SW480 (cell line): ENCODE data around the gene PIF1.
A peak's percentile ranks its signal among the peaks of the same experiment; 100 is the strongest.

Experiments used
- DNase-seq: peaks from one replicate; pipeline ENCODE4 v3.0.0-alpha.2; 2016; ENCODE audit warnings: low spot score

The PIF1 gene

GRCh38 chr15:64825431-64826294 lies at the start of gene PIF1:
Gene PIF1, minus strand, starts transcription at chr15:64825647. Its CDS starts 1,312 bp downstream, at chr15:64824335.
- DNase-seq: peak; percentile 99

- DNase-seq: no peak
Observed at GRCh38 chr15:64870353-64870752, 44.9 kb upstream of the PIF1 start.

GRCh38 chr15:64869501-64869900 lies 44.1 kb upstream of the PIF1 start:
- DNase-seq: no peak

- DNase-seq: no peak
Observed at GRCh38 chr15:64865998-64866520, 40.6 kb upstream of the PIF1 start.

- DNase-seq: no peak
Observed at GRCh38 chr15:64865126-64865997, 39.9 kb upstream of the PIF1 start.

GRCh38 chr15:64864068-64864467 lies 38.6 kb upstream of the PIF1 start:
- DNase-seq: no peak

GRCh38 chr15:64862408-64862807 lies 37.0 kb upstream of the PIF1 start:
- no peak for DNase-seq

- no peak for DNase-seq
Observed at GRCh38 chr15:64861960-64862359, 36.5 kb upstream of the PIF1 start.

- DNase-seq: no peak
Observed at GRCh38 chr15:64861331-64861730, 35.9 kb upstream of the PIF1 start.

- no peak for DNase-seq
Observed at GRCh38 chr15:64859226-64859625, 33.8 kb upstream of the PIF1 start.

GRCh38 chr15:64858021-64858575 lies 32.7 kb upstream of the PIF1 start:
- no peak for DNase-seq

GRCh38 chr15:64857421-64857820 lies 32.0 kb upstream of the PIF1 start:
- no peak for DNase-seq

GRCh38 chr15:64856429-64857145 lies 31.1 kb upstream of the PIF1 start:
- peak; percentile 27 for DNase-seq

GRCh38 chr15:64855205-64855975 lies 29.9 kb upstream of the PIF1 start:
- DNase-seq: no peak

- DNase-seq: no peak
Observed at GRCh38 chr15:64854526-64854925, 29.1 kb upstream of the PIF1 start.

- DNase-seq: no peak
Observed at GRCh38 chr15:64854041-64854440, 28.6 kb upstream of the PIF1 start.

GRCh38 chr15:64851503-64851840 lies 26.0 kb upstream of the PIF1 start:
- no peak for DNase-seq

- no peak for DNase-seq
Observed at GRCh38 chr15:64850778-64851502, 25.5 kb upstream of the PIF1 start.

GRCh38 chr15:64847876-64848716 lies 22.6 kb upstream of the PIF1 start:
- DNase-seq: no peak
